Measurements from ENCODE around the gene ANKRD17.

GRCh38 chr4:73212982-73213730 lies 45.4 kb downstream of the ANKRD17 start:
- no peak for TF ChIP-seq CEBPB (IDR thresholded peaks at IDR 0.05)
- TF ChIP-seq EP300 (IDR thresholded peaks at IDR 0.05; ENCODE audit: borderline replicate concordance), result no peak
- TF ChIP-seq FOXM1 (IDR thresholded peaks at IDR 0.05; ENCODE audit: borderline replicate concordance, low read depth), result no peak
- TF ChIP-seq YY1 (IDR thresholded peaks at IDR 0.05; ENCODE audit: low read depth), result no peak
- TF ChIP-seq RAD21 (IDR thresholded peaks at IDR 0.05; ENCODE audit: low read depth), result no peak
- TF ChIP-seq MAX (IDR thresholded peaks at IDR 0.05), result no peak
- TF ChIP-seq TAF1 (IDR thresholded peaks at IDR 0.05; ENCODE audit: low read depth), result no peak
- no peak for TF ChIP-seq ZBTB7A (IDR thresholded peaks at IDR 0.05; ENCODE audit: low read depth)
- no peak for TF ChIP-seq USF1 (IDR thresholded peaks at IDR 0.05)
- no peak for TF ChIP-seq REST (IDR thresholded peaks at IDR 0.05; ENCODE audit: low read depth)
- no peak for TF ChIP-seq TEAD4 (IDR thresholded peaks at IDR 0.05)

Data from Ishikawa (cell line).